Neural cell (in vitro differentiated cells): ENCODE data around the gene SLC1A3. TPM values are rescaled to one million over a fixed set of nuclear protein-coding genes. Genes with fewer than 3 reads are reported as not detected.

Experiments
- H2AFZ ChIP-seq: fragments of 200-600, 300-800 bp; sonication (generic), shearing (Covaris generic); 2 replicates; pipeline ENCODE4 v1.6.0; 2014; ENCODE audit warnings: low read depth, mild to moderate bottlenecking, antibody characterized with exemption, low read length, moderate library complexity
- H3F3A ChIP-seq: fragments of 200-600 bp; shearing (Covaris generic); 2 replicates; pipeline ENCODE4 v1.6.1; 2016; ENCODE audit warnings: mild to moderate bottlenecking, moderate library complexity, mixed read lengths, antibody characterized with exemption, low read length; ENCODE audit not compliant: insufficient read depth, poor library complexity, severe bottlenecking
- H3K27ac ChIP-seq: fragments of 200-600, 300-800 bp; sonication (generic), shearing (Covaris generic); 2 replicates; pipeline ENCODE4 v1.5.1; 2014; ENCODE audit warnings: mild to moderate bottlenecking, low read length, moderate library complexity
- H3K27me3 ChIP-seq: fragments of 300-800, 200-600 bp; sonication (generic), shearing (Covaris generic); 2 replicates; pipeline ENCODE4 v1.6.0; 2014; ENCODE audit warnings: mild to moderate bottlenecking, low read depth, low read length, moderate library complexity; ENCODE audit not compliant: insufficient read depth
- H3K36me3 ChIP-seq: fragments of 300-800, 200-600 bp; sonication (generic), shearing (Covaris generic); 2 replicates; pipeline ENCODE4 v1.5.1; 2014; ENCODE audit warnings: mild to moderate bottlenecking, antibody characterized with exemption, low read length, moderate library complexity; ENCODE audit not compliant: insufficient read depth
- H3K4me2 ChIP-seq: fragments of 300-800, 200-600 bp; sonication (generic), shearing (Covaris generic); 2 replicates; pipeline ENCODE4 v1.6.0; 2014; ENCODE audit warnings: mild to moderate bottlenecking, low read length
- H3K4me3 ChIP-seq: fragments of 300-800, 200-600 bp; sonication (generic), shearing (Covaris generic); 2 replicates; pipeline ENCODE4 v1.5.1; 2014; ENCODE audit warnings: mild to moderate bottlenecking, low read length, moderate library complexity
- H3K79me2 ChIP-seq: fragments of 200-600 bp; shearing (Covaris generic); replicated peaks from 2 replicates; pipeline ENCODE4 v1.6.0; 2014; ENCODE audit warnings: mild to moderate bottlenecking, low read length, moderate library complexity; ENCODE audit not compliant: insufficient read depth
- H3K9ac ChIP-seq: fragments of 300-800, 200-600 bp; sonication (generic), shearing (Covaris generic); 2 replicates; pipeline ENCODE4 v1.6.1; 2016; ENCODE audit warnings: mild to moderate bottlenecking, low read length, mixed read lengths
- H3K9me2 ChIP-seq: fragments of 200-600 bp; shearing (Covaris generic); 2 replicates; pipeline ENCODE4 v1.6.1; 2016; ENCODE audit warnings: mild to moderate bottlenecking, low read length, mixed read lengths; ENCODE audit not compliant: insufficient read depth
- H3K9me3 ChIP-seq: fragments of 200-600, 300-800 bp; sonication (generic), shearing (Covaris generic); 2 replicates; pipeline ENCODE4 v1.6.1; 2016; ENCODE audit warnings: mild to moderate bottlenecking, mixed run types, low read length, moderate library complexity, mixed read lengths
- H4K20me1 ChIP-seq: fragments of 200-600 bp; shearing (Covaris generic); 2 replicates; pipeline ENCODE4 v1.6.1; 2016; ENCODE audit warnings: mild to moderate bottlenecking, mixed run types; ENCODE audit not compliant: insufficient read depth
- EP300 ChIP-seq: fragments of 450-650 bp; conservative IDR thresholded peaks from 2 replicates; pipeline ENCODE4 v1.6.1; 2014; ENCODE audit warnings: antibody characterized with exemption, mild to moderate bottlenecking, moderate library complexity; ENCODE audit not compliant: poor library complexity, severe bottlenecking
- EZH2 ChIP-seq: fragments of 200-600, 300-800 bp; shearing (Covaris generic), sonication (generic); IDR thresholded peaks from 2 replicates; pipeline ENCODE4 v1.6.1; 2014; ENCODE audit warnings: antibody characterized with exemption, low read length, borderline replicate concordance, mild to moderate bottlenecking; ENCODE audit not compliant: insufficient read depth, poor library complexity, severe bottlenecking
- MXI1 ChIP-seq: fragments of 450-650 bp; conservative IDR thresholded peaks from 2 replicates; pipeline ENCODE4 v1.6.1; 2014; ENCODE audit warnings: antibody characterized with exemption, mild to moderate bottlenecking; ENCODE audit not compliant: poor library complexity, severe bottlenecking
- POLR2AphosphoS5 ChIP-seq: IDR thresholded peaks from 2 replicates; pipeline ENCODE4 v1.6.1; 2012
- RAD21 ChIP-seq: fragments of 450-650 bp; conservative IDR thresholded peaks from 2 replicates; pipeline ENCODE4 v1.6.1; 2014; ENCODE audit warnings: antibody characterized with exemption, mild to moderate bottlenecking, moderate library complexity
- SMC3 ChIP-seq: fragments of 450-650 bp; conservative IDR thresholded peaks from 2 replicates; pipeline ENCODE4 v1.6.1; 2014; ENCODE audit warnings: antibody characterized with exemption, mild to moderate bottlenecking, moderate library complexity; ENCODE audit not compliant: poor library complexity
- TAF1 ChIP-seq: IDR thresholded peaks from 2 replicates; pipeline ENCODE4 v1.6.1; 2012; ENCODE audit warnings: low read depth
- polyA plus RNA-seq: library from polyadenylated mRNA; depleted of rRNA; stranded (reverse); fragments of >200 nt; gene quantifications from 2 replicates; pipeline ENCODE4 v1.2.3, GENCODE V29; 2014
- TF ChIP-seq, protein P1 (sequence below): fragments of 450-650 bp; IDR thresholded peaks from 2 replicates; pipeline ENCODE4 v1.5.1; 2014; ENCODE audit warnings: antibody characterized with exemption, mild to moderate bottlenecking, moderate library complexity; ENCODE audit not compliant: poor library complexity, severe bottlenecking
- TF ChIP-seq, protein P2 (sequence below): IDR thresholded peaks from 2 replicates; pipeline ENCODE4 v1.6.1; 2012; ENCODE audit warnings: borderline replicate concordance

The SLC1A3 gene
- polyA plus RNA-seq, 1 donor from 2014 or later = 1.9 TPM

DNA sequence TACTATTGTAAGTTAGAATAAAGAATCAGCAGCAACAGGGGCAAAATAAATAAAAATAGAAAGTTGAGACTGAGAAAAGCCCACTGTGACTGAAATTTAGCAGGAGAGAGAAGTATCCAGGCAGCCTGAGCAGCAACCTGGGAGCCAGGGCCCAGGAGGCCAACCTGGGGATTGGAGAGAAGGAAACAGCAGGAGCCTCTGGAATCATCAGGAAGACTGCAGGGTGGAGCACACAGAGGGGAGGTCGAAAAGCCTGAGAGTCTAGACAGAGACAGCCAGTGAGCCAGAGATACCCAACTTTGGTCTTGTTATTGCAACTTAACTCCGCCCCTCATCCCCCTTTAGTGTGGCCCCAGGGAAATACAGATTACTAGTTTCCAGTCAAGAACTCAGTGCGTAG lies 98.6 kb downstream of the SLC1A3 start:
- Histone ChIP-seq H3K79me2 (no peaks in the 10 kb centered on the region), H2AFZ (no peak overlapping the region), H3K4me3 (no peak overlapping the region), H3K9ac (no peak overlapping the region), H4K20me1 (no peaks in the 10 kb centered on the region), H3K27me3 (no peaks in the 10 kb centered on the region), H3K4me2 (no peak overlapping the region), H3F3A (no peaks in the 10 kb centered on the region), H3K9me2 (no peaks in the 10 kb centered on the region), H3K36me3 (no peaks in the 10 kb centered on the region), H3K9me3 (no peaks in the 10 kb centered on the region), H3K27ac (no peak overlapping the region)
- no peak for TF ChIP-seq EP300
- TF ChIP-seq POLR2AphosphoS5 = no peak
- TF ChIP-seq SMC3 = no peak
- TF ChIP-seq, protein P1, sequence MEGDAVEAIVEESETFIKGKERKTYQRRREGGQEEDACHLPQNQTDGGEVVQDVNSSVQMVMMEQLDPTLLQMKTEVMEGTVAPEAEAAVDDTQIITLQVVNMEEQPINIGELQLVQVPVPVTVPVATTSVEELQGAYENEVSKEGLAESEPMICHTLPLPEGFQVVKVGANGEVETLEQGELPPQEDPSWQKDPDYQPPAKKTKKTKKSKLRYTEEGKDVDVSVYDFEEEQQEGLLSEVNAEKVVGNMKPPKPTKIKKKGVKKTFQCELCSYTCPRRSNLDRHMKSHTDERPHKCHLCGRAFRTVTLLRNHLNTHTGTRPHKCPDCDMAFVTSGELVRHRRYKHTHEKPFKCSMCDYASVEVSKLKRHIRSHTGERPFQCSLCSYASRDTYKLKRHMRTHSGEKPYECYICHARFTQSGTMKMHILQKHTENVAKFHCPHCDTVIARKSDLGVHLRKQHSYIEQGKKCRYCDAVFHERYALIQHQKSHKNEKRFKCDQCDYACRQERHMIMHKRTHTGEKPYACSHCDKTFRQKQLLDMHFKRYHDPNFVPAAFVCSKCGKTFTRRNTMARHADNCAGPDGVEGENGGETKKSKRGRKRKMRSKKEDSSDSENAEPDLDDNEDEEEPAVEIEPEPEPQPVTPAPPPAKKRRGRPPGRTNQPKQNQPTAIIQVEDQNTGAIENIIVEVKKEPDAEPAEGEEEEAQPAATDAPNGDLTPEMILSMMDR = no peak
- TF ChIP-seq, protein P2, sequence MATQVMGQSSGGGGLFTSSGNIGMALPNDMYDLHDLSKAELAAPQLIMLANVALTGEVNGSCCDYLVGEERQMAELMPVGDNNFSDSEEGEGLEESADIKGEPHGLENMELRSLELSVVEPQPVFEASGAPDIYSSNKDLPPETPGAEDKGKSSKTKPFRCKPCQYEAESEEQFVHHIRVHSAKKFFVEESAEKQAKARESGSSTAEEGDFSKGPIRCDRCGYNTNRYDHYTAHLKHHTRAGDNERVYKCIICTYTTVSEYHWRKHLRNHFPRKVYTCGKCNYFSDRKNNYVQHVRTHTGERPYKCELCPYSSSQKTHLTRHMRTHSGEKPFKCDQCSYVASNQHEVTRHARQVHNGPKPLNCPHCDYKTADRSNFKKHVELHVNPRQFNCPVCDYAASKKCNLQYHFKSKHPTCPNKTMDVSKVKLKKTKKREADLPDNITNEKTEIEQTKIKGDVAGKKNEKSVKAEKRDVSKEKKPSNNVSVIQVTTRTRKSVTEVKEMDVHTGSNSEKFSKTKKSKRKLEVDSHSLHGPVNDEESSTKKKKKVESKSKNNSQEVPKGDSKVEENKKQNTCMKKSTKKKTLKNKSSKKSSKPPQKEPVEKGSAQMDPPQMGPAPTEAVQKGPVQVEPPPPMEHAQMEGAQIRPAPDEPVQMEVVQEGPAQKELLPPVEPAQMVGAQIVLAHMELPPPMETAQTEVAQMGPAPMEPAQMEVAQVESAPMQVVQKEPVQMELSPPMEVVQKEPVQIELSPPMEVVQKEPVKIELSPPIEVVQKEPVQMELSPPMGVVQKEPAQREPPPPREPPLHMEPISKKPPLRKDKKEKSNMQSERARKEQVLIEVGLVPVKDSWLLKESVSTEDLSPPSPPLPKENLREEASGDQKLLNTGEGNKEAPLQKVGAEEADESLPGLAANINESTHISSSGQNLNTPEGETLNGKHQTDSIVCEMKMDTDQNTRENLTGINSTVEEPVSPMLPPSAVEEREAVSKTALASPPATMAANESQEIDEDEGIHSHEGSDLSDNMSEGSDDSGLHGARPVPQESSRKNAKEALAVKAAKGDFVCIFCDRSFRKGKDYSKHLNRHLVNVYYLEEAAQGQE = no peak
- TF ChIP-seq RAD21 = no peak
- TF ChIP-seq MXI1 = no peak
- TF ChIP-seq EZH2 = no peak
- no peak for TF ChIP-seq TAF1

DNA sequence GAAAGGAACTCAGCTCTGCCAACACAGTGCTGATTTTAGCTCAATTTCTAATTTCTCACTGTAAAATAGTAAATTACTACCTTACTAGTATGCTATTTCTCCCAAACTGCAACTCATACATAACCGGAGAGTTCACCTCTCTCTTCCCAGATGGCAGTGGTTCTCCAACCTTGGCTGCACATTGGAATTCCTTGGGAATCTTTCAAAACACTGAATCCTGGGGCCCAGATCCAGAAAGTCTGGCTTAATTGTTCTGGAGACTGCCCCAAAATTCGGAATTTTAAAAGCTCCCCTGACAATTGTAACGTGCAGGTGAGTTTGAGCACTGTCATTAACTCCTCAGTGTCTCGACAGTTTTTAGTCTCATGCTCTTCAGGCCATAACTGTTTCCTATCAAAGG lies 100.3 kb downstream of the SLC1A3 start:
- no peak overlapping the region for H3K9ac ChIP-seq
- H3K79me2 ChIP-seq = no peaks in the 10 kb centered on the region
- no peak overlapping the region for H3K4me2 ChIP-seq
- H4K20me1 ChIP-seq = no peaks in the 10 kb centered on the region
- no peak overlapping the region for H3K27ac ChIP-seq
- H3K36me3 ChIP-seq = no peaks in the 10 kb centered on the region
- no peak overlapping the region for H3K4me3 ChIP-seq
- TF ChIP-seq MXI1 (no peak), SMC3 (no peak), TAF1 (no peak), RAD21 (no peak)
- no peak overlapping the region for H2AFZ ChIP-seq
- no peaks in the 10 kb centered on the region for H3F3A ChIP-seq
- no peaks in the 10 kb centered on the region for H3K9me2 ChIP-seq
- H3K27me3 ChIP-seq = no peaks in the 10 kb centered on the region
- H3K9me3 ChIP-seq = no peaks in the 10 kb centered on the region

DNA sequence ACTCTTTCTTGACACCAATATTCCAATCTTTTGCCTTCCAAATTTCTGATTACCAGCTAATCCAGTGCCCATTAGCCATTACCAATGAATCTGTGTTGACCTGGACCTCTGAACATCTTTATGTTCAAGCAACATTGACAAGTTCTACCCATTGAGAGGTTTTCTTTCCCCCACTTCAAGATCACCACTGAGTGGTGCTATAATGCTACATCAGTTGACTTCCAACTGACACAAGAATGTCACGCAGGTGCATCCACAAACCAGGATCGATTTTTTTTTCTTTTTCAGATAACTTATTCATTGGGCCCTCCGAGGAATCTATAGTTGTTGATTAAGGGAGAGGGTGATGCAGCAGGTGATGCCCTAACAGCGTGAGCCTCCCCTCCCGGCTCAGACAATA lies 102.6 kb downstream of the SLC1A3 start:
- TF ChIP-seq RAD21 (no peak), EP300 (no peak), SMC3 (no peak), POLR2AphosphoS5 (no peak), TAF1 (no peak), EZH2 (no peak), MXI1 (no peak)
- TF ChIP-seq, protein P2 = no peak
- TF ChIP-seq, protein P1 = no peak
- H3K9ac ChIP-seq = no peak overlapping the region
- H3K27ac ChIP-seq = no peak overlapping the region
- no peaks in the 10 kb centered on the region for H3K79me2 ChIP-seq
- H3K27me3 ChIP-seq = no peaks in the 10 kb centered on the region
- no peak overlapping the region for H3K4me2 ChIP-seq
- no peaks in the 10 kb centered on the region for H3K36me3 ChIP-seq
- no peak overlapping the region for H3K4me3 ChIP-seq
- no peak overlapping the region for H2AFZ ChIP-seq
- H3K9me3 ChIP-seq = no peaks in the 10 kb centered on the region
- H4K20me1 ChIP-seq = no peaks in the 10 kb centered on the region
- H3F3A ChIP-seq = no peaks in the 10 kb centered on the region
- H3K9me2 ChIP-seq = no peaks in the 10 kb centered on the region
